NCI-H1048 (cell line): ENCODE measurements around the gene LCN6.
"Not testable (repeated sequence)": the region's sequence is repeated elsewhere in the genome, so short reads cannot be mapped to it uniquely, and the experiment has no call there.

ENCODE experiments used
- DNase-seq: peaks from one replicate; lab custom pipeline; 2025; lab: John Stamatoyannopoulos, UW

LCN6 gene

GRCh38 chr9:136784249-136784996, 36.1 kb upstream of the LCN6 start:
- no peak for DNase-seq

- no peak for DNase-seq
Measured at GRCh38 chr9:136782452-136782851, 34.1 kb upstream of the LCN6 start.

GRCh38 chr9:136779808-136780207, 31.5 kb upstream of the LCN6 start:
- DNase-seq, result no peak

GRCh38 chr9:136777359-136777758, 29.0 kb upstream of the LCN6 start:
- no peak for DNase-seq

GRCh38 chr9:136776947-136777346, 28.6 kb upstream of the LCN6 start:
- no peak for DNase-seq

- no peak for DNase-seq
Measured at GRCh38 chr9:136775191-136775590, 26.9 kb upstream of the LCN6 start.

- DNase-seq, result no peak
Measured at GRCh38 chr9:136774416-136775045, 26.2 kb upstream of the LCN6 start.

GRCh38 chr9:136773386-136774044, 25.2 kb upstream of the LCN6 start:
- no peak for DNase-seq

- no peak for DNase-seq
Measured at GRCh38 chr9:136771907-136772415, 23.6 kb upstream of the LCN6 start.

GRCh38 chr9:136769710-136770191, 21.4 kb upstream of the LCN6 start:
- DNase-seq, result no peak

- not testable (repeated sequence) for DNase-seq
Measured at GRCh38 chr9:136766410-136767120, 18.2 kb upstream of the LCN6 start.

- not testable (repeated sequence) for DNase-seq
Measured at GRCh38 chr9:136765745-136766409, 17.6 kb upstream of the LCN6 start.

- no peak for DNase-seq
Measured at GRCh38 chr9:136765041-136765440, 16.7 kb upstream of the LCN6 start.

GRCh38 chr9:136764301-136764891, 16.1 kb upstream of the LCN6 start, which contains the start of gene LCN15:
LCN15 (minus strand) TSS chr9:136764518; CDS start chr9:136764488, 30 bp downstream.
- no peak for DNase-seq

- no peak for DNase-seq
Measured at GRCh38 chr9:136763649-136764035, 15.3 kb upstream of the LCN6 start.

- DNase-seq, result peak; percentile 39
Measured at GRCh38 chr9:136762915-136763648, 14.8 kb upstream of the LCN6 start.

- DNase-seq, result no peak
Measured at GRCh38 chr9:136762221-136762691, 13.9 kb upstream of the LCN6 start.

GRCh38 chr9:136761545-136761981, 13.2 kb upstream of the LCN6 start:
- DNase-seq, result no peak

GRCh38 chr9:136760834-136761544, 12.7 kb upstream of the LCN6 start:
- DNase-seq, result not testable (repeated sequence)
